ENCODE data around the gene CCDC159.

Gene CCDC159

GRCh38 chr19:11399667-11400066 lies 53.3 kb downstream of the CCDC159 start:
- Histone ChIP-seq H2BK120ac (ENCODE audit: low read depth, low read length) (no peak overlapping the region), H3K4ac (ENCODE audit: low read depth in 1 of 2, low read length in 2 of 2) (no peak overlapping the region), H3K9me3 (ENCODE audit: control insufficient read depth, low read length) (no peaks in the 10 kb centered on the region), H3K14ac (ENCODE audit: low read length in 2 of 2) (no peak overlapping the region), H3K9ac (ENCODE audit: low read length) (no peak overlapping the region), H4K8ac (ENCODE audit: low read length) (no peak overlapping the region), H2BK12ac (ENCODE audit: low read length in 2 of 2) (no peak overlapping the region), H3K27me3 (ENCODE audit: control insufficient read depth in 1 of 2, insufficient read depth in 1 of 2, low read length in 2 of 2) (no peaks in the 10 kb centered on the region), H4K91ac (ENCODE audit: low read length) (no peak overlapping the region), H3K4me2 (ENCODE audit: low read length, poor library complexity, severe bottlenecking) (no peak overlapping the region), H3K27ac (ENCODE audit: low read length, poor library complexity, severe bottlenecking) (no peak overlapping the region), H3K18ac (ENCODE audit: low read depth in 1 of 2, low read length in 2 of 2) (no peak overlapping the region), H3K4me1 (ENCODE audit: control insufficient read depth, insufficient read depth, low read depth, low read length) (no peaks in the 10 kb centered on the region), H3K23ac (ENCODE audit: low read length in 2 of 2) (no peak overlapping the region), H2AK5ac (ENCODE audit: low read length, severe bottlenecking) (no peak overlapping the region), H3K79me1 (replicated peaks; ENCODE audit: low read length, poor library complexity, severe bottlenecking) (no peaks in the 10 kb centered on the region), H2BK15ac (ENCODE audit: low read depth, poor library complexity, severe bottlenecking) (no peak overlapping the region), H2AFZ (ENCODE audit: low read depth, low read length) (no peak overlapping the region), H3K4me3 (ENCODE audit: insufficient read depth in 1 of 2, low read depth in 1 of 2, low read length in 2 of 2) (no peak overlapping the region), H3K36me3 (ENCODE audit: control insufficient read depth in 1 of 2, insufficient read depth in 2 of 2, low read depth in 1 of 2, low read length in 2 of 2) (no peaks in the 10 kb centered on the region), H2BK5ac (ENCODE audit: low read depth, low read length, poor library complexity, severe bottlenecking) (no peak overlapping the region)
- DNase-seq, result no peak
- 93% methylated on average over 8 of the region's 9 CpGs for WGBS

- Histone ChIP-seq H2BK5ac (ENCODE audit: low read depth, low read length, poor library complexity, severe bottlenecking) (no peak overlapping the region), H2BK15ac (ENCODE audit: low read depth, poor library complexity, severe bottlenecking) (no peak overlapping the region), H3K27ac (ENCODE audit: low read length, poor library complexity, severe bottlenecking) (no peak overlapping the region), H3K4me2 (ENCODE audit: low read length, poor library complexity, severe bottlenecking) (no peak overlapping the region), H2BK120ac (ENCODE audit: low read depth, low read length) (no peak overlapping the region), H3K36me3 (ENCODE audit: control insufficient read depth in 1 of 2, insufficient read depth in 2 of 2, low read depth in 1 of 2, low read length in 2 of 2) (no peaks in the 10 kb centered on the region), H3K4me3 (ENCODE audit: insufficient read depth in 1 of 2, low read depth in 1 of 2, low read length in 2 of 2) (no peak overlapping the region), H3K4me1 (ENCODE audit: control insufficient read depth, insufficient read depth, low read depth, low read length) (no peaks in the 10 kb centered on the region), H2AK5ac (ENCODE audit: low read length, severe bottlenecking) (no peak overlapping the region), H3K27me3 (ENCODE audit: control insufficient read depth in 1 of 2, insufficient read depth in 1 of 2, low read length in 2 of 2) (peaks cover 0 to under 1% of the 10 kb centered on the region in 2 experiments), H3K9me3 (ENCODE audit: control insufficient read depth, low read length) (no peaks in the 10 kb centered on the region), H3K9ac (ENCODE audit: low read length) (no peak overlapping the region), H3K4ac (ENCODE audit: low read depth in 1 of 2, low read length in 2 of 2) (no peak overlapping the region), H3K79me1 (replicated peaks; ENCODE audit: low read length, poor library complexity, severe bottlenecking) (no peaks in the 10 kb centered on the region), H4K91ac (ENCODE audit: low read length) (no peak overlapping the region), H2BK12ac (ENCODE audit: low read length in 2 of 2) (no peak overlapping the region), H4K8ac (ENCODE audit: low read length) (no peak overlapping the region), H3K14ac (ENCODE audit: low read length in 2 of 2) (no peak overlapping the region), H2AFZ (ENCODE audit: low read depth, low read length) (no peak overlapping the region), H3K23ac (ENCODE audit: low read length in 2 of 2) (no peak overlapping the region), H3K18ac (ENCODE audit: low read depth in 1 of 2, low read length in 2 of 2) (no peak overlapping the region)
- DNase-seq, result no peak
- WGBS, result no CpG with 5 or more reads among the region's 1 CpG
Observed at GRCh38 chr19:11400798-11401197, 54.5 kb downstream of the CCDC159 start.

GRCh38 chr19:11401808-11402543 lies 55.7 kb downstream of the CCDC159 start:
- Histone ChIP-seq H3K18ac (ENCODE audit: low read depth in 1 of 2, low read length in 2 of 2) (no peak overlapping the region), H2AFZ (ENCODE audit: low read depth, low read length) (no peak overlapping the region), H4K91ac (ENCODE audit: low read length) (no peak overlapping the region), H3K4ac (ENCODE audit: low read depth in 1 of 2, low read length in 2 of 2) (no peak overlapping the region), H2BK120ac (ENCODE audit: low read depth, low read length) (no peak overlapping the region), H3K36me3 (ENCODE audit: control insufficient read depth in 1 of 2, insufficient read depth in 2 of 2, low read depth in 1 of 2, low read length in 2 of 2) (no peaks in the 10 kb centered on the region), H2BK15ac (ENCODE audit: low read depth, poor library complexity, severe bottlenecking) (no peak overlapping the region), H2BK5ac (ENCODE audit: low read depth, low read length, poor library complexity, severe bottlenecking) (no peak overlapping the region), H3K4me3 (ENCODE audit: insufficient read depth in 1 of 2, low read depth in 1 of 2, low read length in 2 of 2) (no peak overlapping the region), H3K9me3 (ENCODE audit: control insufficient read depth, low read length) (no peaks in the 10 kb centered on the region), H2AK5ac (ENCODE audit: low read length, severe bottlenecking) (no peak overlapping the region), H3K4me1 (ENCODE audit: control insufficient read depth, insufficient read depth, low read depth, low read length) (peaks cover 2% of the 10 kb centered on the region), H3K14ac (ENCODE audit: low read length in 2 of 2) (no peak overlapping the region), H3K27me3 (ENCODE audit: control insufficient read depth in 1 of 2, insufficient read depth in 1 of 2, low read length in 2 of 2) (peaks cover 10% of the 10 kb centered on the region in 2 experiments), H2BK12ac (ENCODE audit: low read length in 2 of 2) (no peak overlapping the region), H3K27ac (ENCODE audit: low read length, poor library complexity, severe bottlenecking) (no peak overlapping the region), H3K4me2 (ENCODE audit: low read length, poor library complexity, severe bottlenecking) (no peak overlapping the region), H4K8ac (ENCODE audit: low read length) (no peak overlapping the region), H3K79me1 (replicated peaks; ENCODE audit: low read length, poor library complexity, severe bottlenecking) (no peaks in the 10 kb centered on the region), H3K9ac (ENCODE audit: low read length) (no peak overlapping the region), H3K23ac (ENCODE audit: low read length in 2 of 2) (no peak overlapping the region)
- 91% methylated on average over 5 of the region's 9 CpGs for WGBS
- no peak for DNase-seq

Measured in mesenchymal stem cell (in vitro differentiated cells and primary cell).